Measurements from ENCODE around the gene AFDN.

AFDN gene

DNA sequence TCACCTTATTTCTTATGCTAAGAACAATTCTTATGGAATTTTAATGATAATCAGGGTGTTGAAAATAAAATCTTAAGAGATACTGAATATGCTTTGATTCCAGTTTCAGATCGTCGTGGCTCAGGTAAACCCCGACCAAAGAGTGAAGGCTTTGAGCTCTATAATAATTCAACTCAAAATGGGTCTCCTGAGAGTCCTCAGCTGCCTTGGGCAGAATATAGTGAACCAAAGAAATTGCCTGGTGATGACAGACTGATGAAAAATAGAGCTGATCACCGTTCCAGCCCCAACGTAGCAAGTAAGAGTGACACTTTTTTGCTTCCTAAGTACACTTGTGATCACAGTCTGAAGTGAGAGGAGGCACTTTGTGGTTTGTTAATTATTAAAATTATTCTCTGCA lies 119.9 kb downstream of the AFDN start:
- Histone ChIP-seq H3K9me3 (ENCODE audit: insufficient read depth, low read depth, low read length) (no peaks in the 10 kb centered on the region), H3K4me1 (ENCODE audit: insufficient read depth, low read length) (no peaks in the 10 kb centered on the region), H3K9ac (ENCODE audit: low read depth, low read length) (no peak overlapping the region), H3K36me3 (ENCODE audit: insufficient read depth, low read length) (peaks cover 99% of the 10 kb centered on the region), H3K27me3 (ENCODE audit: insufficient read depth, low read length) (no peaks in the 10 kb centered on the region), H3K4me3 (ENCODE audit: low read length) (no peak overlapping the region), H3K27ac (ENCODE audit: low read depth, low read length) (no peak overlapping the region)
- WGBS = 95% methylated on average over 5 of the region's 5 CpGs

DNA sequence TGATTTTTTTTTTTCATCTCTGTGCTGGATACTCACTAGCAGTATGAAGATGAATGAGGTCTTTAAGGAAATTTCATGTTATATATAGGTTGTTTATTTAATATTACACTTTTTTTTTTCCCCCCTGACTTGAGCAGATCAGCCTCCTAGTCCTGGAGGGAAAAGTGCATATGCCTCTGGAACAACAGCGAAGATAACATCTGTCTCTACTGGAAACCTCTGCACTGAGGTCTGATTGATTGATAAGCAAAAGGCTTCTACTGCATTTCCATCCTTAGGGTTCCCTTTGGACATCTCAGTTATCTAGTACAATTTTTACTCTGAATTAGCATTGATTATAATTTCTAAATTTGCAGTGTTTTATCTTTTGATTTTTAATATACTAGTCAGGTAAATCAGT lies 121.0 kb downstream of the AFDN start:
- Histone ChIP-seq H3K4me3 (ENCODE audit: low read length) (no peak overlapping the region), H3K27ac (ENCODE audit: low read depth, low read length) (no peak overlapping the region), H3K4me1 (ENCODE audit: insufficient read depth, low read length) (no peaks in the 10 kb centered on the region), H3K9ac (ENCODE audit: low read depth, low read length) (no peak overlapping the region), H3K36me3 (ENCODE audit: insufficient read depth, low read length) (peaks cover 100% of the 10 kb centered on the region), H3K27me3 (ENCODE audit: insufficient read depth, low read length) (no peaks in the 10 kb centered on the region), H3K9me3 (ENCODE audit: insufficient read depth, low read depth, low read length) (no peaks in the 10 kb centered on the region)
- 86% methylated on average over 1 of the region's 1 CpG for WGBS

DNA sequence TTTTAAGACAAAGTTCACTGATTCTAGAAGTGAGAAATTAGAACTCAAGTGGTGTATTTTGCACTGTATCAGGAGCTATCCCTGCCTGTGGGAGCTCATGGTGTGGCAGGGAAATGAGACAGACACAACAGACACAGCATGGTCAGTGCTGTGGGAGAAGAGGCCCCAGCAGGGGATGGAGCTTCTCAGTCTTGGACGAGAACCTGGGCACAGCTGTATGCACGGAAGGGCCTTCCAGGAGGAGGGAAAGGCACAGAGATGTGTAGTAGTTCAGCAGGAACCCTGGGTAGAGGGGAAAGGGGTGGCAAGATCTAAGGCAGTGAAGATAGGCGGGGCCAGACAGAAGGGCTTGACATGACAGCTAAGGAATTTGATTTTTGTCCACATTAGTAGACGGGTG lies 122.0 kb downstream of the AFDN start:
- 90% methylated on average over 4 of the region's 4 CpGs for WGBS
- no peaks in the 10 kb centered on the region for H3K4me1 ChIP-seq (ENCODE audit: insufficient read depth, low read length)
- H3K36me3 ChIP-seq (ENCODE audit: insufficient read depth, low read length) = peaks cover 100% of the 10 kb centered on the region

DNA sequence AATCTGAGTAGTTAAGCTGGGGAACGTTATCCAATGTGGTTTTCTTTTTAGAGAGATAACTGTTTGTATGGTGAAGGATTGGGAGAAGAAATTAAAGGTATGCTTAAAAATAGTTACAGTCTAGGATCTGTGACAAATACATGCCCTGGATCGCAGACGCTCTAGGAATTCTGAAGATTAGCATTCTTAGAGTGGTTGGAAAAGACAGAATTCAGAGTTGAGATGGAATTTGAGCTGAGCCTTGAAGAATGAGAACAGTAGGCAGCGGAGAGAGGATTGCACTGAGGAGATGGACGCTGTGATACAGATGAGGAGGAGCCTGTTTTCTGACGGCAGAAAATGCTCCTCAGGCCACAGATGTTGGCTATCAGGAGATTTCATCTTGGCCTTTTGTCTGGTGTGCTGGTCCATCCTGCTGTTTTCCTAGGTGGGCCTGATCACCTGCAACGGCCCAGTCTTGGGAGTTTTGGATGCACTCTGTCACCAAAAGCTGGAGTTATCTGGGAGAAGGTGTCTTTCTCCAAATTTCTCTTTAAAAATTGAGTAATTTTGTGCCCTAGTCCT lies 122.5 kb downstream of the AFDN start:
- Histone ChIP-seq H3K9me3 (ENCODE audit: insufficient read depth, low read depth, low read length) (no peaks in the 10 kb centered on the region), H3K27me3 (ENCODE audit: insufficient read depth, low read length) (no peaks in the 10 kb centered on the region), H3K4me1 (ENCODE audit: insufficient read depth, low read length) (no peaks in the 10 kb centered on the region), H3K4me3 (ENCODE audit: low read length) (no peak overlapping the region), H3K36me3 (ENCODE audit: insufficient read depth, low read length) (peaks cover 98% of the 10 kb centered on the region), H3K9ac (ENCODE audit: low read depth, low read length) (no peak overlapping the region), H3K27ac (ENCODE audit: low read depth, low read length) (no peak overlapping the region)
- 90% methylated on average over 7 of the region's 7 CpGs for WGBS

More for the DNA sequence above, 122.0 kb downstream of the AFDN start:
- Histone ChIP-seq H3K4me3 (ENCODE audit: low read length) (no peak overlapping the region), H3K9me3 (ENCODE audit: insufficient read depth, low read depth, low read length) (no peaks in the 10 kb centered on the region), H3K27ac (ENCODE audit: low read depth, low read length) (no peak overlapping the region), H3K9ac (ENCODE audit: low read depth, low read length) (no peak overlapping the region), H3K27me3 (ENCODE audit: insufficient read depth, low read length) (no peaks in the 10 kb centered on the region)

DNA sequence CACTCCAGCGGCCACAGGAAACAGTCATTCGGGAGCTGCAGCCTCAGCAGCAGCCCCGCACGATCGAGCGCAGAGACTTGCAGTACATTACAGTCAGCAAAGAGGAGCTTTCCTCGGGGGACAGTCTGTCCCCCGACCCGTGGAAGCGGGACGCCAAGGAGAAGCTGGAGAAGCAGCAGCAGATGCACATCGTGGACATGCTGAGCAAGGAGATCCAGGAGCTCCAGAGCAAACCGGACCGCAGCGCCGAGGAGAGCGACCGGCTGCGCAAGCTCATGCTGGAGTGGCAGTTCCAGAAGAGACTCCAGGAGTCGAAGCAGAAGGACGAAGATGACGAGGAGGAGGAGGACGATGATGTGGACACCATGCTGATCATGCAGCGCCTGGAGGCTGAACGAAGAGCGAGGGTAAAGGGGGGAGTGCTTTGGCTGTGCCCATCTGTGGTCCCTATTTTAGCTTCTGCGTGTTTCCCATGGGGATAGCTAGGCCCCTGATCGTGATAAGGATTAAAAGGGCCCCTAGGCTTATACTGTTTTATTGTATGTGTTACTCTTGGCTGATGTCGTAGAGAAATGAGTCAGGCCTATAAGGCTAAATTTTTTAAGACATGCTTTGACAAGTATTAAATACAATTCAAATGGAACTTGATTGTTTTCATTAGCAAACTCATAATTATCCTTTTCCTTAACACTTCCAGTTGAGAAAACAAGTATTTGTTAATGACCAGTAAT lies 125.2 kb downstream of the AFDN start:
- no peak overlapping the region for H3K4me3 ChIP-seq (ENCODE audit: low read length)
- H3K9me3 ChIP-seq (ENCODE audit: insufficient read depth, low read depth, low read length) = no peaks in the 10 kb centered on the region
- peaks cover 92% of the 10 kb centered on the region for H3K36me3 ChIP-seq (ENCODE audit: insufficient read depth, low read length)
- WGBS = 96% methylated on average over 29 of the region's 29 CpGs
- no peaks in the 10 kb centered on the region for H3K4me1 ChIP-seq (ENCODE audit: insufficient read depth, low read length)
- H3K9ac ChIP-seq (ENCODE audit: low read depth, low read length) = no peak overlapping the region
- H3K27ac ChIP-seq (ENCODE audit: low read depth, low read length) = no peak overlapping the region
- H3K27me3 ChIP-seq (ENCODE audit: insufficient read depth, low read length) = no peaks in the 10 kb centered on the region

DNA sequence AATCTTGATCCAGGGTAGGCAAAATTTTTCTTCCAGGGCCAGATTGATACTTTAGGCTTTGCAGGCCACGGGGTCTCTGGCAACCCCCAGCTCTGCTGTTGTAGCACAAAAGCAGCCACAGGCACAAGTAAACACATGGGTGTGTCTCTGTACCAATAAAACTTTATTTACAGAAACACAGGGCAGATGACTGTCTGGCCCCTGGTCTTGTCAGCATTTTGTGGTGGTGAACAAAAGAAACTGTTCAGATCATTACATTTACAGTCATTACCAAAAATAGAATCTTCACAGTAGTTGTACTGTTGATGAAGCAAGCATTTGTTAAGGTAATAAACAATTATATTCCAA lies 125.8 kb downstream of the AFDN start:
- Histone ChIP-seq H3K36me3 (ENCODE audit: insufficient read depth, low read length) (peaks cover 92% of the 10 kb centered on the region), H3K9ac (ENCODE audit: low read depth, low read length) (no peak overlapping the region)
- 93% methylated on average over 1 of the region's 1 CpG for WGBS

DNA sequence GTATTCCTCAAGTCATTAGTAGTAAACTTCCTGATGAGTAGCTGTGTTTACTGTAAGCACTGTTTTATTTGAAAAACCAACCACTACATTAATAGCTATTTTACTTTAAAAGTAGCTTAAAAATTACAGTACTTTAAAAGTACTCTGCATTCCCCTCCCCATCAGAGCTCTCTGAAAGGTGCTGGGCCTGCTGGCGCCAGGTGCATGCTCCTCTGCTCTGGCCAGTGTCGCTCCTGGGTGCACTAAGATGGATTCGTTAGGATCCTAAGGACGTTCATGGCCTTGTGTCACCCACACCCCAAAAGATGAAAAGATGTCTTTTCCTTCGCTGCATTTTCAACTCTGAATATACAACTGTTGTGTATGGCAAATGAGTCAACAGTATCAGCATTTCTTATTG lies 126.8 kb downstream of the AFDN start:
- H3K9me3 ChIP-seq (ENCODE audit: insufficient read depth, low read depth, low read length) = no peaks in the 10 kb centered on the region
- over 99% methylated on average over 5 of the region's 5 CpGs for WGBS

More for the DNA sequence above, 125.8 kb downstream of the AFDN start:
- H3K9me3 ChIP-seq (ENCODE audit: insufficient read depth, low read depth, low read length) = no peaks in the 10 kb centered on the region
- H3K27ac ChIP-seq (ENCODE audit: low read depth, low read length) = no peak overlapping the region
- no peak overlapping the region for H3K4me3 ChIP-seq (ENCODE audit: low read length)
- H3K27me3 ChIP-seq (ENCODE audit: insufficient read depth, low read length) = no peaks in the 10 kb centered on the region
- no peaks in the 10 kb centered on the region for H3K4me1 ChIP-seq (ENCODE audit: insufficient read depth, low read length)

DNA sequence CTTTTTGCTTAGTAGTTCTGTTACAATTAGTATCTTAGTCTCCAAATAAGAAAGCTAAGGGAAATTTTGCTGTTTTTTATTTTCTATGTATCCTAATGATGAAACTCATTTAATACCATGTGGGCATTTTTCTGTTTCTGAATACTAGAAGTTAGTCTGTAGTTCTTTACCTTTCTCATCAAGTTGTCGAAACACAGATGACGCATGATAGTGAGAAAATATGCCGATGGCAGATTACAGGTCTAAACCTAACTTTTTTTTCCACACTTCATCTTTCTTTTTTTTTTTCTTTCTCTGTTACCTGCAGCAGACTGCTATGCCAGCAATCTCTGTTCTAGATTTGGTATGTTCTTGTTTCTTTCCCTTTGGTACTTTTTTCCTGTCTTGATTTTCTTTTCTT lies 127.4 kb downstream of the AFDN start:
- no peaks in the 10 kb centered on the region for H3K4me1 ChIP-seq (ENCODE audit: insufficient read depth, low read length)
- peaks cover 83% of the 10 kb centered on the region for H3K36me3 ChIP-seq (ENCODE audit: insufficient read depth, low read length)
- WGBS = 100% methylated on average over 3 of the region's 3 CpGs
- no peaks in the 10 kb centered on the region for H3K27me3 ChIP-seq (ENCODE audit: insufficient read depth, low read length)
- no peak overlapping the region for H3K27ac ChIP-seq (ENCODE audit: low read depth, low read length)
- H3K9ac ChIP-seq (ENCODE audit: low read depth, low read length) = no peak overlapping the region
- no peak overlapping the region for H3K4me3 ChIP-seq (ENCODE audit: low read length)
- H3K9me3 ChIP-seq (ENCODE audit: insufficient read depth, low read depth, low read length) = no peaks in the 10 kb centered on the region

More for the DNA sequence above, 126.8 kb downstream of the AFDN start:
- no peaks in the 10 kb centered on the region for H3K4me1 ChIP-seq (ENCODE audit: insufficient read depth, low read length)
- H3K9ac ChIP-seq (ENCODE audit: low read depth, low read length) = no peak overlapping the region
- no peak overlapping the region for H3K27ac ChIP-seq (ENCODE audit: low read depth, low read length)
- H3K4me3 ChIP-seq (ENCODE audit: low read length) = no peak overlapping the region
- H3K36me3 ChIP-seq (ENCODE audit: insufficient read depth, low read length) = peaks cover 88% of the 10 kb centered on the region
- no peaks in the 10 kb centered on the region for H3K27me3 ChIP-seq (ENCODE audit: insufficient read depth, low read length)

DNA sequence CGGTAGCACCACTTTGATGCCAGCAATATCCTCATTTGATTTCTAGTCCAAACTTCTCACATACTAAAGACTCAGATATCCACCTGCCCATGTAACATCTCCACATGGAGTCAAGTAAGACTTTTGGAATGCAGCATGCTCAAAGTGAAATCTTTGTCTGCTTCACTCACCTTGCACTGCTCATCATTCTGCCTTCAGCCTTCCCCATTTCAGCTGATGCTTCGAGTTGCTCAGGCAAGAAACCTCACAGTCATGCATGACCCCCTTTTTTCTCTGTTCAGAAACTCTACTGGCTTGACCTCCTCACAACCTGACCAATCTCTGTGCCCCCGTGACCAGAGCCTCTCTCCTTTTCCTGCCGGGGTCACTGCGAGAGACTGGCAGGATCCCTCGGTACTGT lies 129.8 kb downstream of the AFDN start:
- H3K9ac ChIP-seq (ENCODE audit: low read depth, low read length) = no peak overlapping the region
- no peak overlapping the region for H3K4me3 ChIP-seq (ENCODE audit: low read length)
- H3K4me1 ChIP-seq (ENCODE audit: insufficient read depth, low read length) = no peaks in the 10 kb centered on the region
- 95% methylated on average over 6 of the region's 6 CpGs for WGBS
- H3K9me3 ChIP-seq (ENCODE audit: insufficient read depth, low read depth, low read length) = no peaks in the 10 kb centered on the region
- H3K27me3 ChIP-seq (ENCODE audit: insufficient read depth, low read length) = no peaks in the 10 kb centered on the region
- H3K36me3 ChIP-seq (ENCODE audit: insufficient read depth, low read length) = peaks cover 63% of the 10 kb centered on the region
- H3K27ac ChIP-seq (ENCODE audit: low read depth, low read length) = no peak overlapping the region

DNA sequence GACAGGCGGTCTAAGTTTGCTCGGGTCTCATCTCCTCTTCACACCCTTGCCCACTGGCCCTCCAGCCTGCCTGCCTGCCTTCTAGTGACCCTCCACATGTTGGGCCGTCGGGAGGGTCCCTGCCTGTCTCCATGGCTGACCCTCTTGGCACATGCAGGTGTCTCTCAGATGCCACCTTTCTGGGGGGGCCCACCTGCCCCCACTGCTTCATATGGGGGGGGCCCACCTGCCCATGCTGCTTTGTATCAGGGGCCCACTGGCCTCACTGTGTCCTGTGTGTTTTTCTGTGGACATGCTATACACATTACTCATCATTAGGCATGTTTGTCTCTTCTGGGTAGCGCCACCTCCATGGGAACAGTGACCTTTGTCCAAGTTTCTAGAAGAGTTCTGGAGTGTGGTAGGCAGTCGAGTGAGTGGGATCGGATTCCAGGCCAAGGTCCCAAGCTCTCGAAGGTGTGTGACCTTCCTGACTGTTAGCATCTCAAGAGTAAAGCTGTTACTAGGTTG lies 130.3 kb downstream of the AFDN start:
- WGBS = 96% methylated on average over 8 of the region's 8 CpGs
- Histone ChIP-seq H3K9ac (ENCODE audit: low read depth, low read length) (no peak overlapping the region), H3K27me3 (ENCODE audit: insufficient read depth, low read length) (no peaks in the 10 kb centered on the region), H3K27ac (ENCODE audit: low read depth, low read length) (no peak overlapping the region), H3K36me3 (ENCODE audit: insufficient read depth, low read length) (peaks cover 58% of the 10 kb centered on the region), H3K4me3 (ENCODE audit: low read length) (no peak overlapping the region), H3K4me1 (ENCODE audit: insufficient read depth, low read length) (no peaks in the 10 kb centered on the region), H3K9me3 (ENCODE audit: insufficient read depth, low read depth, low read length) (no peaks in the 10 kb centered on the region)

DNA sequence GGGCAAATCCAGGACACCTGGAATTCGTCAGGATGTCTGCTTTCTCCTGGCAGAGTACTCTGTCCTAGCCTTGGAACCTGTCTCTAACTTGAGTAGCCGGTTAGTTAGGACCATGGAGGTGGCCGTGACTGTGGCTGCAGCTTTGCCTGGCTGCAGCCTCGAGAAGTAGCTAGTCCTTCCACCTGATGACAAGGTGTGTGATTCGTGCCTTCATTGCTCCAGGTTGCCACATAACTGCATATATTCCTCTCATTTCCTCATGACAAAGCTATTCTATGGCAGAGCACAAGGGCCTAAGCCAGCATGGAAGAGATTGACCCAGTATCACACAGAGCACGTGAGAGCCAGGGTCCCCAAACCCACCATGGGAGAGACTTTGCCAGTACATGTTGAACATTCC lies 130.9 kb downstream of the AFDN start:
- Histone ChIP-seq H3K4me1 (ENCODE audit: insufficient read depth, low read length) (no peaks in the 10 kb centered on the region), H3K9me3 (ENCODE audit: insufficient read depth, low read depth, low read length) (no peaks in the 10 kb centered on the region), H3K36me3 (ENCODE audit: insufficient read depth, low read length) (peaks cover 58% of the 10 kb centered on the region), H3K4me3 (ENCODE audit: low read length) (no peak overlapping the region), H3K27me3 (ENCODE audit: insufficient read depth, low read length) (no peaks in the 10 kb centered on the region), H3K9ac (ENCODE audit: low read depth, low read length) (no peak overlapping the region), H3K27ac (ENCODE audit: low read depth, low read length) (no peak overlapping the region)
- WGBS = 94% methylated on average over 6 of the region's 6 CpGs
